Raji (cell line): Measurements from ENCODE around the gene SGCD.

Source experiments
- POLR2A ChIP-seq: IDR thresholded peaks from 2 replicates; pipeline ENCODE4 v1.6.1; 2011; ENCODE audit warnings: low read depth, low read length, control low read depth; ENCODE audit not compliant: insufficient read depth

SGCD gene

GRCh38 chr5:156794687-156795086, 467.7 kb downstream of the SGCD start:
- TF ChIP-seq POLR2A, result no peak

GRCh38 chr5:156798201-156798600, 471.2 kb downstream of the SGCD start:
- no peak for TF ChIP-seq POLR2A

- no peak for TF ChIP-seq POLR2A
Measured at GRCh38 chr5:156799171-156799570, 472.2 kb downstream of the SGCD start.

- no peak for TF ChIP-seq POLR2A
Measured at GRCh38 chr5:156800929-156801328, 474.0 kb downstream of the SGCD start.

- TF ChIP-seq POLR2A, result no peak
Measured at GRCh38 chr5:156802501-156802900, 475.5 kb downstream of the SGCD start.

- no peak for TF ChIP-seq POLR2A
Measured at GRCh38 chr5:156803404-156803803, 476.4 kb downstream of the SGCD start.

GRCh38 chr5:156812959-156813358, 486.0 kb downstream of the SGCD start:
- TF ChIP-seq POLR2A, result no peak

- TF ChIP-seq POLR2A, result no peak
Measured at GRCh38 chr5:156815988-156816599, 489.1 kb downstream of the SGCD start.
